HTERT RPE-1 (cell line): Measurements from ENCODE around the gene NCKAP5.

ENCODE experiments used
- in situ Hi-C: fragments of 300-500 bp; cut with MboI; formaldehyde crosslinking; loops from 4 replicates; pipeline ENCODE4 v1.14.3; 2020; ENCODE audit warnings: low sequenced_read_pairs

NCKAP5 gene

DNA sequence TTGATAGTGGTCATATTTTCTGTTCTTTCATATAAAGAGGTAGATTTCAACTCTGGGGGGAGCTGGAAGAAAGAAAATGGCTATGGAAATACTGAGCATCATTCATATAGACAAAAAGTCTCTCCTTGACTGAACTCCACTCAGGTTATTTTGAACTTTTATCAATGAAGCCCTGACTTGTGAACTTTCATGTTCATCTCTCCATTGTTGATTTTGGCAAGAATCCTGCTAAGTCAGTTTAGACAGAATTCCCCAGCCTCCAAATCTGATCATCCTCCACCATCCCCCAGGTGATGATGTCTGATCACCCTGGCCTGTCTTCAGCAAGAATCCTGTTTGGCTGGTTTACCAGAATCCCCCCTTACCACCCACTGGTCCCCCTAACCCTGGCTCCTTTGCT, 395.0 kb downstream of the NCKAP5 start:
- in situ Hi-C loops = no loop called here

DNA sequence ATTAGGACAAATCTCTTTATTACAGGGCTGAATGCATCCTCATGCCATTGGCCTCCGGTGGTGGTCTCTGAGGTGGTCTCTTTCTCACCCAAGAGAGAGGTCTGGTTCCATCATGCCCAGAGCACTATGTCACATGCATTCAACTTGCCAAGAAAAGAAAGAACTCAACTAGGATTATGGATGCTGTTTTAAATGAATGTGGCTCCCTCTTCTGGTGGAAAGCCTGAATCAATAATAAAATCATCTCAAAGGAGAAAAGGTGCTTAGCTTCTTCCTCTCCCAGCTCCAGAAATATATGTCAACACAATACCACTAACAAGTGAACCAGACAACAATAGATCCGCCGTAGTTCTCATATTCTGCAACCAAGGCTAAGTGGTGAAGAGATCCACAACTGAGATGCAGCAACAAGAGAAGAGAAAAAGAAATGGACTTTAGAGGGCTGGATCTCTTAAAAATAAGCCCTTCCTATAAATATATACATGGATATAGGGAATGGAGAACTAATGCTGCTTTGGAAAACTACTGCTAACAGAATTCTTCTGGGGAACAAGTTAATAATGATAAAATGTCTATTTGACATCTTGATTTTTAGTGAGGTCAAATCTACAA, 396.8 kb downstream of the NCKAP5 start:
- in situ Hi-C loops = no loop called here

DNA sequence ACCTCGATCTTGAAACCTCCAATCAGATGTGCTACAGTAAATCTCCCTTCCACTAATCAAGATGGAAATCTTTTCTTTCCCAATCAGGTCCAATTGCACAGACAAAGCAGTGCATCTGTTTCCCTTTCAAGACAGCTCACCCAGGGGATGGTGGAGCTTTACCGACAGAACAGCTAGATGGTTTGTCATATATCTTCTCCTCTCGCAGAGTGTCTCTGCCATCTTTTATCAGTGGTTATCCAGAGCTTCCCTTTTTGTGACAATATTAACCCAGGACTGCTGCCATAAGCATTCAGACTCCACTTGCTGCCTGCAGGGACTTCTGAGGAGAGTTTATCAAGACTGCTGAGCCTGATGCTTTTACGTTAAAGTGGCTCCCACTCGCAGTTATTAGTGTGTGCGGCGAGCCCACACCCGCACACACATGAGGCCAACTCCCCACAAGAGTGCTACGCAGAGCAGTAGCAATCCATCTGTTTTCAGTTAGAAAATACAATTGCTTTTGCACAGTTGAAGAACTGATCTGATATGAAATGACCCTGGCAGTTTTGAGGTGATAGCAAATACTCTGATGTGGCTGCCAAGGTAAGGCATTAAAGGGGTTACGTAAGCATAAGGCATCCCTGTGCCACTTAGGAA, 398.9 kb downstream of the NCKAP5 start:
- in situ Hi-C loops = no loop called here

DNA sequence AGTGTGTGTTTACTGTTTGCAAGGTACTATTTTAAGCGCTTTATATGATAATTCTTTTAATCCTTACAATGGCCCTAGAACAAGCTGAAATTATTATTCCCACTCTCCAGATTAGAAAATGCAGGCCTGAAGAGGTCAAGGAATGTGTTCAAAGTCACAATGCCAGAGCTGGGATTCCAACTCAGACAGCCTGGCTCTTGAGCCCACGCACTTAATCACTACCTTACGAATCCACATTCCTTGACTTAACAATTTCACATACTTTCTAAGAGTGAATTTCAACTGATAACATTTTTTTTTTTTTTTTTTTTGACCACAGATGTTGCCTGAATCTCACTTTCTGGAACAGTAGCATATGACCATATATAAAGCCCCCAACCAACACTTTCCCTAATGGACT, 400.3 kb downstream of the NCKAP5 start:
- in situ Hi-C loops = no loop called here

DNA sequence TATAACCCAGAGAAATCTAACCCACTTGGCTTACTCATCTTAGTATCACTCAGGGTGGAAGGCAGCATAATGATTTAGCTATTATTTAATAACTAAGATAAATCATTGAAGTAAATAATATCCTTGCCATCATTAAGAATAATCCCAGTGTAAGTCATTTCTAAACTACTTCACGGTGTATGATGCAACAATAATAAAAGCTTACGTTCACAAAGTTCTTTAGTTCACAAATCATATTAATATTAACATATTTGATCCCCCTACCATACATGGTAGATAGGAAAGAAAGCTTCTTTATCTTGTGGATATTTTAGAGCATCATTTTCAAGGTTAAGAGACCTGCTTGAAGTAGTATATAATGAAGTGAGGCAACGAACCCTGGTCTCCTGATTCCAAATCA, 401.0 kb downstream of the NCKAP5 start:
- in situ Hi-C loops = no loop called here

DNA sequence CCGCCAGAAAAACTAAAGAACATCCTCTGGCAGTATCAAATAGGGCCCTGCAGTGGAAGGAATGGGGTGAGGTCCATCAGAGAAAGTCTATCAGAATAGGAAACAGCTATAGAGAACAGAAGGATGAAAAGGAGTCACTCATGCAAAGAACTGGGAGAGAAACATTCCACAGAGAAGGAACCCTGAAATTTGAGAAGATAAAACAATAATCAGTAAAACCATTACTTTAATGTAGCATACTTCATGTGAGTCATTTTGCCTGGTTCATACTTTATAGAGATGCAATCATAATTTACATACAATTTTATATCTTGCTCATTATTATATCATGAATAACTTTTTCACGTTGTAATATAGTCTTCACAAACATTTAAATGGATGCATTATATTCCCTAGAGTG, 402.2 kb downstream of the NCKAP5 start:
- in situ Hi-C loops = no loop called here

DNA sequence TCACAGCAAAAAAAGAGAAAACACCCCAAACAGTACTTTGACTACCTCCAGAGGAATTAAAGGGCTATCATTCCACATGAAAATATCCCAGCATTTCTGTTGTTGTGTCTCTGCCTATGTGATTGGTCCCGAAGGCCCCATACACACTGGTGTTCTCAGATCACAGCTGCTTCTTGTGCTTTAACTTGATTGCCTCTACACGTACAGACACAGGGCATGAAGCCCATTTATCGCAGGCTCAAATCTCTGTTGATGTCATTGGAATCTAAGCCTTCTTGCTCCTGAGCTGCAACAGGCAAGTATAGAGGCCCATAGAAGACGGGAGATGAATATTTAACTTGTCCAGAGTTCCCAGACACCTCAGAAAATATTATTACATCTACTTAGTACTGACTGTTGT, 405.2 kb downstream of the NCKAP5 start:
- in situ Hi-C loops = no loop called here

DNA sequence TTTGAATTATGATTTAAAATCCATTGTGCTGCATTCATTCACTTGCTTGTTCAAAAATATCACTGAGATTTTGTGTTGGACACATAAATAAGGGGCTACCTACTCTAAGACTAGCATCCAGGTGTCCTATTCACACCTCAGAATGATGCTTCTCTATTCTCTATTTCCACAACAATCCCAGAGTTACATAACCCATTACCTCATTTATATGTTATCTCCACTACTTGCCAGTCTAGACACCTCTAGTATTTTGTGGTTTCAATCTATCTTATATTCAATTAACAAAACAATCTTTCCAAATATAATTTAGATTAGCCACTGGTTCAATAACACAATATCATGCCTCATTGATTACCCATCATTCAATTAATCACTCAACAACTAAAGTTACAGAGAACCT, 409.8 kb downstream of the NCKAP5 start:
- in situ Hi-C loops = no loop called here

DNA sequence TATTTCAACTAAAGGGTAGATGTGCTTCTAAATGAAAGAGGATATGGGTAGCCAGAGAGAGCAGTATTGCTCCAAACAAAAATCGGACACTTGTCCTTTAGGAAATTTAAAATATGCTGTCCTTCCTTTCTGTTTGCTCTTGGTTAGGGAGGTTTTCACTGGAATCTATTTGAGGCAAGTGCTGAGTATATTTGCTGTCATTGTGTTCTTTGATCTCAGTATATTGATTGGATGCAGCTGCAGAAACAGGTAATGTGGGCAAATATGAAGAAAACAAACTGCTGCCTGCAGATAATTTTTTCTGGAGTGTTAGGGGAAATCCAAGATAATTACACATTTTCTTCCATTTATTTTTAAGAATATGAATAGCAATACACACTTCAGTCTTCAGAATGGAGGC, 410.2 kb downstream of the NCKAP5 start:
- in situ Hi-C loops = no loop called here

DNA sequence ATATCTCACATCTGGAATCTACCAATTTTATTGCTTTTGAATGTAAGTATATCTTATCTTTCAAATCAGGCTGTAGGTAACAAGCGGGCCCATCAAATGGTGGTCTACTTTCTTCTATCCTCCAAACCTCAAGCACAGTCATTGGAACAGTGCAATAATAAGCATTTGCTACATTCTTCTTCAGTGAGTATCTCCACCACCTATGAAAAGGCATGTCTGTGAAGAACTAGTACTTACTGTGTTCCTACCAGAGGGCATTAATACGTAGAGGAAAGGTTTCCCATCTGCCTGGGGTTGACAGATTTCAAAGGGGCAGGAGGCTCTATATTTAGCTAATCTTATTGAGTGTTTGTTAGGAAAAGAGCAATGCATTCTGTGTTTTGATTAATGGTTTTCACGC, 411.1 kb downstream of the NCKAP5 start:
- in situ Hi-C loops = no loop called here

DNA sequence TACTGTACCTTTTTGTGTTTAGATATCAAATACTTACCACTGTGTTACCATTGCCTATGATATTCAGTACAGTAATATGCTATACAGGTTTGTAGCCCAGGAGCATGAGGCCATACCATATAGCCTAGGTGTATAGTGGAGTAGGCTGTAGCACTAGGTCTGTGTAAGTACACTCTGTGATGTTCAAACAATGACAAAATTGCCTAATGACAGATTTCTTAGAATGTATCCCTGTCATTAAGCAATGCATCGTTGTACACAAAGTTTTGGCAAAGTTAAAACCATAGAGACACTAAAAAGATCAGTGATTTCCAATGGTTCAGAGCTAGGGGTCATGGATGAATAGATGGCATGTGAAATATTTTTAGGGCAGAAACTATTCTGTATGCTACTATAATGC, 415.5 kb downstream of the NCKAP5 start:
- in situ Hi-C loops = no loop called here

DNA sequence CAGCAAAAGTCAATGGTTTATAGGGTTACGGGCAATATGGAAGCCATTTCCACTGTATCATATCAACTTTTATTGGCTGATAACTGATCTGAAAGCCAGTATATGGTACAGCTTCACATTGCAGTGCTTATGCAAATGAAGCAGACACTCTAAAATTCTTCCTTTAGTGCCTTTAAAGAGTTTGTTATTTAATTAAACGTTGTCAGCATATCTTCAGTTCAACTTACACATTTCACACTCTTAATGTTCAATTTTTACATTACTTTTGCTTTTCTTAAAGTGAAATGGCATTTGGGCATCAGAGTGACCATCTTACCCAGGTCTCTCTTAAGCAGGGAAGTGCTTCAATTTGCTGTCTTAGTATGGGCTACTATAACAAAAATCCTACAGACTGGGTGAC, 420.1 kb downstream of the NCKAP5 start:
- in situ Hi-C loops = no loop called here

DNA sequence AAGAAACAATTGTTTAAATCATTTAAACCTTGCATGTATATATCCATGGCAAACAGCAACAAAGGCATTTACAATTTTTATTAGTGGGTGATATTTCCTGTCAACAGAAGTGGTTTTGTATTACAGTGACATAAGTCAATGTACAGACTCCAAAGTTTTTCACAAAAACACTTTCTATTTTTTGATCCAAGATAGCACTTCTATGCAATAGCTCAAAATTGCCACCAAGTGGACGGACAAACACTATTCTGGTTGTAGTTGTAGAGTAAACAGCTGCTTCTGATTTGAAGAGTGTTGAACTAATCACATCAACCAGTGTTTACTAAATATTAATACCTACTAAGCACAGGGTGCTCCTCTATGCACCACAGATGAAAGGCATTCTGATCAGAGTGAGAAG, 421.4 kb downstream of the NCKAP5 start:
- in situ Hi-C loops = no loop called here

DNA sequence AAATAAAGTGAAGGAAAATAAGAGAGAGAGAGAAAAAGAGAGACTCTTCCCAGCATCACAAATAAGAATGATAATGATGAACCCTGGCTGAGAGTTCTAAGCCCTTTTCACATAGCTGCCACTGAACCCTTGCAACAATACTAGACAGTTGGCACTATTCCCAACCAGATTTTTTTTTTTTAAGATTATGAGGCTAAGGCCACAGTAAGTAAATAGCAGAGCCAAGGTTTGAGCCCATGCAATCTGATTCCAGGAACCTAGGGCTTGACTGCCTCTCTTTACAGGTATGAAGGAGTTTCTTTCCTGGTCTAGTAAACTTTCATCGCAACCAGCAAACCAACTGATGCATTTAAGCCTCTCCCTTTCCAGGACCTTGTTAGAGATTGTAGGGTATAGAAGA, 424.6 kb downstream of the NCKAP5 start:
- in situ Hi-C loops = no loop called here

DNA sequence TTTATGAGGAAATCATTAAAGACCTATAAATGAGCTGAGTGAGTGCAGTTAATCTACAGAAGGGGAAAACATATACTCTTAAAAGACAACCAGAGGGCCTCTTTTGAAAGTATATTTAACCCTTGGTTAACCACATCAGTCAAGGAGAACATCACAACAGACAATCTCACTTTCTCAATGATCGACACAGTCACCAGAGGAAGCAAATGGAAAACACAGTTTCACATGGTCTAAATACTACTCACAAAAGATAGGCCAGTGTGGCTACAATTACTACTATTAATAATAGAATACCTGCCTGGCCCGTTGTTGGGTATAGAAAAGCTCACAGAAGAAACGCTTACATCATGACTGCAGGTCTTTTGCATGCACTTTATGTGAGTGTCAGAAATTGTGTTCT, 426.2 kb downstream of the NCKAP5 start:
- in situ Hi-C loops = no loop called here

DNA sequence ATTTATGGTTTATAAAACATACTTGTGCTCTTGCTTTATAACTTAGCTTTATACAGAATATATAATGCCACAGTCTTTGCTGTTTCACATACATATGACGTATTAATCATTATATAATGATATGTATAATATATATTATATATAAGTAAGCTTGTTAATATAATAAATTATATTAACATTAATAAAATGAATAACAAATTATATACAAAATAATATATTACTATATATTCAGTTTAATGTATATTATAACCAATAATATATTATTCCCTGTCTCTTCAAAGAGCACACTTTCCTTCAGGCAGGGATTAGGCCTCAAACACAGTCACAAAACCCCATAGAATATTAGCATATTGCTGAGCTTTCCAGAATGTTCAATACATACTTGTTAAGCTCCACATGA, 427.6 kb downstream of the NCKAP5 start:
- in situ Hi-C loops = no loop called here

DNA sequence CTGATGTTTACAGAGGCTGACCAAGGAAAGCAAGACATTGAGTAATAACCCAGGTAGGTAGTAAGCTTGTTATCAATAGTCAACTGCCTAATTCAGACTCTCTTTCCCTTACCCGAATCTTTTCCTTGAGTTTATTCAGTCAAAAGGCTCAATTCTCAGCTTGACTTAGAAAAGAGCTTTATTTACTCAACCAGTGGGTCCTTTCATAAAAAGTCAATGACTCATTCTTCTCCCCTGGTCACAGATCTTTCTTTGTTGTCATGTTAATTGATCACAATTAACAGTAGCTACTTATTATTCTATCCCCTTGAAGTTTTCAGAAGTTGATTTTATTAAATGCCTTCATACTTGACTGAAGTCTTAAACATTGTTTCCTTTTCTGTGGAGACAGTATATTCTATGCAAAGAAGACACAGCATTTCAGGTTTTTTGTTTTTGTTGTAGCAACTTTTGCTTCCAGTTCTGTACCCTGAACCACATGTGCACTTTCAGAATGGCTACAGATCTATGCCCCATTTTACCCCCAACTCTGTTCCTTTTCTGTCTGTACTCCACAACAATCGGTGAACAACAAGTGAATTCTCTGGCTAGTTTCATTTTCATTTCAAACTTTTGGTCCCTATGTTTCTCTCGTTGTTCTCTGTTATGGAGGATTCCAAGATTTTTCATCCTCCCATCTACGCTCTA, 428.3 kb downstream of the NCKAP5 start:
- in situ Hi-C loops = no loop called here

DNA sequence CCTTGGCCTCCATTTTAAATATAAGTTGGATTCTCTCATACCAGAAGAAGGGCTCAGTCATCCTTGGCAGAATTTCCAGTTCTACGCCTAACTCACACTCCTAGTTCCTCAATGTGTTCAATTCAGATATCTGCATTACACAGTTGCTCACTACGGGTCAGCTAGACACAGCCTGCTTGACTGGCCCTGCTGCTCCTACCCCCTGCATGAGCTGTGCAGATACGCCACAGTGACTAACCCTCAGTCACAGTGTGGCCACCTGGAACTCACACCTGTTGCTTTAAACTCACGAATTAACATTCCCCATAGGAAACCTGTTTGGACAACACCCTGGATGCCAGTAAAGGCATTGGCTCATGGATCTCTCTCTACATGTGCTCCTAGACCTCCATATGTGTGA, 429.6 kb downstream of the NCKAP5 start:
- in situ Hi-C loops = no loop called here

DNA sequence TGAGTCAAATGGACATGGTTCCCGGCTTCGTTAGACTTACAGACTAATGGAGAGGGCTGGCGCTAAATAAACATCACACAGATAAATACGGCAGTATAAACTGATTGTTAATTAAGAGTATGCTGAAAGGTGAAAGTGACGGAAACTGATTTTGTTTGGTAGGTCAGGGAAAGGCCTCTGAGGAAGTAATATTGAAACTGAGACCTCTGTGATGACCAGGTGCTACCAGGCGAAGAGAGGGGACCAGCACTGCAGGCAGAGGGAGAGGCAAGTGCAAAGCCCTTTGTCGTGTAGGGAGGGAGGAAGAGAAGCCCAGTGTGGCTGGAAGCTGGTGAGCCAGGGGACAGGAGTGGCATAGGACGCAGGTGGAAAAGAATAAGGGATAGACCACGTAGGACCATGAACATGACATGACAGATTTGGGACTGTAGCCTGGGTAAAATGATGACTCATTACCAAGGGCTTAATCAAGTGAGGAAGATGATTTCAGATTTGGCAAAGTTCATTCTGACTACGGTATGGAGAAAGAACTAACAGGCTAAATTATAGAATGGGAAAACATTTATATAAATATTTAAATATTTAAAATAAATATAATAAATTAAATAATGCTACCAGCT, 433.1 kb downstream of the NCKAP5 start:
- in situ Hi-C loops = no loop called here

DNA sequence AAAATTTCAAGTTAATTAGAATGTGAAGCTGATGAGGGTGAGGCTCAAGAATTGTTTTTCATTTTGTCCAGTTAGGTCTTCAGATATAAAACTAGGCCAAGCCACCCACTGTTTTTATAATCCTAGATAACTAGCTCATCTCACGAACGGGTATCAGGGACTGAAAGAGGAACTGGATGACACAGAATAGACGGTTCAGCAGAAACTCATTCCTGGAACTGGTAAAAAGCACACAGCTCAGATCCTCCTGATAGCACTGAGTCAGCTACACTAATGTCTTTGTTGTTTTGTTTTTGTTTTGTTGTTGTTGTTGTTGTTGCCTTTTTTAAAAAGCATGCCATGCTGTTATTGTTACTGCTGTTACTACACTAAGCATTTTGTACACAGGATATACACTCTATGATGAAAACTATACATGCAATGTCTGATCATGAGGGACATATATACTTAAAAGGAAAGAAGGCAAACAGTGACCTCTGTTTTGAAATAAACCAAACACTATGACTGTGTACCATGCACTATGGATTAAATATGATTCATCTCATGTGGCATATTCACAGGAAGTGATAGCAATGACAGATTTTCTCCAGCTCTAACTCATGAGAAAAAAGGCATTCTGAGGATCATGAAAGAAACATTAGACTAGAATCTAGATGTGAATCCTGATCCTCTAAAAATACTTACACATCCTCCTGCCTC, 437.6 kb downstream of the NCKAP5 start:
- in situ Hi-C loops = no loop called here

DNA sequence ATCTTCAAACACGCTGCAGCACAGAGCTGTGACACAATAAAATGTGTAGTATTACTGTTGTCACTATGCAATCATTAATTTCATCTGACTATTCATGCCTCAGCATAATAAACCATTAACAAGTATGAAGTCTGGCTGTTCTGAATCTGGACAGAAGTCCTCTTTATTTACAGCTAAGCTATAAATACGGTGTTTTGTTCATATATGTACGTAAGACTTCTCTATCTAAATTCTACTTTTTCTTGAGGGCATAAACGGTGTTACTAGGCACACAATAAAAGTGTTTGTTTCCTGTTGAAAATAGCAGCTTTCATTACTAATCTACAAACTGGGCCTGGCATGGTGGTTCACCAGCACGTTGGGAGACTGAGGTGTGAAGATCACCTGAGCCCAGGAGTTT, 443.8 kb downstream of the NCKAP5 start:
- in situ Hi-C loops = no loop called here

DNA sequence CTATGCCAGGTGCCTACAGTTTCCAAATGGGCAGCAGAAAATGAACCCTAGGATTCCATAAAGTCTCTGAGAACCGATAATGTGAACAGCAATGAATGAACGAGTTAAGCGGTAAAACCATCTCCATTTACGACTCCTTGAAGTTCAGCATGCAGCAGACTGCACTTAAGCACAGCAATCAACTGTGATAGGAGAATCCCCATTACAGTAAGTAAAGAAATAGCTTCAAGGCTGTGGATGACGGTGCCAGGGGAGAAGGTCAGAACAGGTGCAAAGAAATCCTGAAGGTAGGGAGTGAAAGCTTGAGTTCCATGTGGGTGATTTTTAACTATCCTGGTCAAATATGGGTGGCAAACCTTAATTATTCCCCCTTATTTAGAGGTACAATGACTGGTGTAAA, 444.4 kb downstream of the NCKAP5 start:
- in situ Hi-C loops = no loop called here
